Measurements from ENCODE around the gene RAG2. TPM values are rescaled to one million over a fixed set of nuclear protein-coding genes. Genes with fewer than 3 reads are reported as not detected.

RAG2 gene
- not detected in 2 replicates for total RNA-seq

- H3K27me3 Mint-ChIP-seq (ENCODE audit: low read depth): peaks cover 37% of the 10 kb centered on the region
- intact Hi-C loops (cut with micrococcal nuclease): no loop called here
- H3K36me3 Mint-ChIP-seq (ENCODE audit: low read depth): no peaks in the 10 kb centered on the region
- no peak within 1 kb of the TSS for H3K27ac Mint-ChIP-seq
- H3K4me3 Mint-ChIP-seq (ENCODE audit: low read depth): no peak within 1 kb of the TSS
- H3K9me3 Mint-ChIP-seq: no peaks in the 10 kb centered on the region
- no peak for DNase-seq (ENCODE audit: low spot score)
- peaks cover 6% of the 10 kb centered on the region for H3K4me1 Mint-ChIP-seq (ENCODE audit: low read depth)
Measured at GRCh38 chr11:36598051-36598450, at the start of gene RAG2. TSS of gene RAG2 (minus strand) at chr11:36598236. CDS start at chr11:36594168, 4,068 bp downstream.

DNA sequence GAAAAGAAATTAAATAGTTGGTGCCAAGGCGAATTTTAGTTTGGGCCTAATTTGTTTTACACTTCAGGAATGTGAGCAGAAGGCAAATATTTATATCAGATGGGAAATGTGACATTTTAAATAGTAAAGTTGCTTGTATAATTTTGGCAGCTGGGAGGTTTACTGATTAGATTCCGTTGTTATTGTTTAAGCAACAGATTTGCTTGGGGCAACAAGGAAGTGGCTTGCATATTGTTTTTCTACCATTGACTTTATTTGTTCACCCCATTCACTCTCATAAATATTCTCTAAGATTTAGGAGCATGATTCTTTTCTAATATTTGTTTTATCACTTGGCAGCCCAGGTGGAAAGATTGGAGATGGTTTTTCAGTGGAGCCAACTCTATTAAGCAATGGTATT lies 40.5 kb upstream of the RAG2 start:
- H3K27me3 Mint-ChIP-seq (ENCODE audit: low read depth): no peaks in the 10 kb centered on the region
- intact Hi-C loops (cut with micrococcal nuclease): no loop called here
- no peak overlapping the region for H3K27ac Mint-ChIP-seq

GRCh38 chr11:36635066-36635862 lies 37.2 kb upstream of the RAG2 start:
- Mint-ChIP-seq H3K4me3 (ENCODE audit: low read depth) (no peak overlapping the region), H3K4me1 (ENCODE audit: low read depth) (peaks cover 4% of the 10 kb centered on the region), H3K27ac (no peak overlapping the region), H3K9me3 (no peaks in the 10 kb centered on the region), H3K36me3 (ENCODE audit: low read depth) (no peaks in the 10 kb centered on the region), H3K27me3 (ENCODE audit: low read depth) (no peaks in the 10 kb centered on the region)
- intact Hi-C loops (cut with micrococcal nuclease): no loop called here
- DNase-seq (ENCODE audit: low spot score): no peak

More for the DNA sequence above, 40.5 kb upstream of the RAG2 start:
- DNase-seq (ENCODE audit: low spot score): no peak
- no peak overlapping the region for H3K4me3 Mint-ChIP-seq (ENCODE audit: low read depth)
- H3K9me3 Mint-ChIP-seq: no peaks in the 10 kb centered on the region
- no peaks in the 10 kb centered on the region for H3K36me3 Mint-ChIP-seq (ENCODE audit: low read depth)
- H3K4me1 Mint-ChIP-seq (ENCODE audit: low read depth): no peaks in the 10 kb centered on the region

- H3K4me3 Mint-ChIP-seq (ENCODE audit: low read depth): no peak overlapping the region
- H3K9me3 Mint-ChIP-seq: no peaks in the 10 kb centered on the region
- H3K27me3 Mint-ChIP-seq (ENCODE audit: low read depth): no peaks in the 10 kb centered on the region
- H3K27ac Mint-ChIP-seq: no peak overlapping the region
- H3K4me1 Mint-ChIP-seq (ENCODE audit: low read depth): peaks cover 4% of the 10 kb centered on the region
- intact Hi-C loops (cut with micrococcal nuclease): no loop called here
- no peak for DNase-seq (ENCODE audit: low spot score)
- H3K36me3 Mint-ChIP-seq (ENCODE audit: low read depth): no peaks in the 10 kb centered on the region
Measured at GRCh38 chr11:36631774-36632173, 33.7 kb upstream of the RAG2 start.

GRCh38 chr11:36628765-36629244 lies 30.8 kb upstream of the RAG2 start:
- DNase-seq (ENCODE audit: low spot score): no peak
- Mint-ChIP-seq H3K27me3 (ENCODE audit: low read depth) (no peaks in the 10 kb centered on the region), H3K27ac (no peak overlapping the region), H3K4me1 (ENCODE audit: low read depth) (peaks cover 4% of the 10 kb centered on the region), H3K4me3 (ENCODE audit: low read depth) (no peak overlapping the region), H3K36me3 (ENCODE audit: low read depth) (no peaks in the 10 kb centered on the region), H3K9me3 (no peaks in the 10 kb centered on the region)
- intact Hi-C loops (cut with micrococcal nuclease): no loop called here

DNA sequence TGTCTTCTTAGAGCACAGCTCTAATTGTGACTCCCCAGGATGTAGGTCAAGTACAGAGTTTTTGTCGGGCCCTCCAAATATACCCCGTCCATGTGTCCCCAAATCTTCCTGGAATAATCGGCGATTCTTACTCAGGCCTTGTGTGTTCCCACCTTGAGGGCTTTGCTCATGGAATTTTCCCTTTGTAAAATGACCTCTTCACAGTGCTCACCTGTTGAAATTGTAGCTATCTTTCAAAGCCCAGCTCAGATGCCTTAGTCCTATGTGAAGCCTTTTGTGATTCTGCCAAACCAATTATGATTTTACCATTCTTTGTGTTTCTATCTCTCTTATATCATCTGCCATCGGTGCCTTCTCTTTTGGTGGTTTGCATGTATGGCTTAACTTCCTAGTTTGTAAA lies 30.1 kb upstream of the RAG2 start:
- Mint-ChIP-seq H3K27ac (no peak overlapping the region), H3K4me3 (ENCODE audit: low read depth) (no peak overlapping the region), H3K36me3 (ENCODE audit: low read depth) (no peaks in the 10 kb centered on the region), H3K4me1 (ENCODE audit: low read depth) (peaks cover 4% of the 10 kb centered on the region), H3K27me3 (ENCODE audit: low read depth) (no peaks in the 10 kb centered on the region), H3K9me3 (no peaks in the 10 kb centered on the region)
- intact Hi-C loops (cut with micrococcal nuclease): no loop called here
- no peak for DNase-seq (ENCODE audit: low spot score)

DNA sequence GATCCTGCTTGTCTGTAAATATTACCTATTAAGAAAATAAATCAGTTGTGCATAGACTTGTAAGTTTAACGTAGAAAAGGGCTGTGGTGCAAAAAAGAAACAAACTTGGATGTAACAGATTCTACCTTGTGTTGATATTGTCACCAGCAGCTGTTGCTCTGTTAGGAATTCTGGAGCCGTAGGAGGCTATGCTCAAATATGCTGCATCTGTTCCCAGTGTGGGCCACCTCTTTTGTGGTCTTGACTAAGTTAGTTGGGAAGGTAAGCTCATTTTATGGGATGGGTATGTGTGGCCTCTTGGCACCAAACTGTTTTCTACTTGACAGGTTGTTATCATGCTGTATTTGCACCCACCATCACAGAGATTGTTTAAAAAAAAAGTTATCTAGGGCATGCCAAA lies 29.4 kb upstream of the RAG2 start:
- no peak overlapping the region for H3K4me3 Mint-ChIP-seq (ENCODE audit: low read depth)
- DNase-seq (ENCODE audit: low spot score): no peak

GRCh38 chr11:36627006-36627405 lies 29.0 kb upstream of the RAG2 start:
- H3K4me1 Mint-ChIP-seq (ENCODE audit: low read depth): peaks cover 4% of the 10 kb centered on the region
- no peaks in the 10 kb centered on the region for H3K36me3 Mint-ChIP-seq (ENCODE audit: low read depth)
- H3K9me3 Mint-ChIP-seq: no peaks in the 10 kb centered on the region
- H3K4me3 Mint-ChIP-seq (ENCODE audit: low read depth): no peak overlapping the region
- H3K27me3 Mint-ChIP-seq (ENCODE audit: low read depth): peaks cover 3% of the 10 kb centered on the region
- DNase-seq (ENCODE audit: low spot score): no peak
- intact Hi-C loops (cut with micrococcal nuclease): no loop called here
- no peak overlapping the region for H3K27ac Mint-ChIP-seq

More for the DNA sequence above, 29.4 kb upstream of the RAG2 start:
- intact Hi-C loops (cut with micrococcal nuclease): no loop called here
- Mint-ChIP-seq H3K4me1 (ENCODE audit: low read depth) (peaks cover 4% of the 10 kb centered on the region), H3K27ac (no peak overlapping the region), H3K27me3 (ENCODE audit: low read depth) (peaks cover 3% of the 10 kb centered on the region), H3K36me3 (ENCODE audit: low read depth) (no peaks in the 10 kb centered on the region), H3K9me3 (no peaks in the 10 kb centered on the region)

DNA sequence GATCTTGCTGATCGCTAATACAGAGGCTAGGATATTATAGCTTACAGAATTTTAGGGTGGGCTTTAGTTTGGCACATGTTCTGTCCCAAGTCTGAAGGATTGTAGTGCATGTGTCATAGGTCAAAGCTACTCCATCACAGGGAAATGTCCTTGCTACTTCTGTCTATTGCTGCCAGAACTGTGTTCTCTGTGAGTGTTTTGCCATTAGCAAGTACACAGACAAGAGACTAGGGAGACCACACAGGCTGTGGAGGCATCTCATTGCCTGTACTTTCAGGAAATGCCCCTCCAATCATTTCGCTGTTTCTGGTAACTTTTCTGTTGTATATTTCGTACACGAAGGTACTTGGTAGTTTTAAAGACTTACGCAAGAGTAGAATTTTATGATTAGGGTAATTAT lies 25.5 kb upstream of the RAG2 start:
- H3K27me3 Mint-ChIP-seq (ENCODE audit: low read depth): peaks cover 15% of the 10 kb centered on the region
- H3K9me3 Mint-ChIP-seq: no peaks in the 10 kb centered on the region
- H3K27ac Mint-ChIP-seq: no peak overlapping the region
- no peaks in the 10 kb centered on the region for H3K4me1 Mint-ChIP-seq (ENCODE audit: low read depth)
- H3K4me3 Mint-ChIP-seq (ENCODE audit: low read depth): no peak overlapping the region
- no peaks in the 10 kb centered on the region for H3K36me3 Mint-ChIP-seq (ENCODE audit: low read depth)
- intact Hi-C loops (cut with micrococcal nuclease): no loop called here
- no peak for DNase-seq (ENCODE audit: low spot score)

GRCh38 chr11:36622431-36623136 lies 24.5 kb upstream of the RAG2 start:
- intact Hi-C loops (cut with micrococcal nuclease): loop anchor here (1.0 kb wide), 1 partner anchor 58 kb away; no protein-coding TSS in a partner anchor
- Mint-ChIP-seq H3K27ac (no peak overlapping the region), H3K4me1 (ENCODE audit: low read depth) (no peaks in the 10 kb centered on the region), H3K9me3 (no peaks in the 10 kb centered on the region), H3K27me3 (ENCODE audit: low read depth) (peaks cover 15% of the 10 kb centered on the region), H3K36me3 (ENCODE audit: low read depth) (no peaks in the 10 kb centered on the region), H3K4me3 (ENCODE audit: low read depth) (no peak overlapping the region)
- no peak for DNase-seq (ENCODE audit: low spot score)

- H3K9me3 Mint-ChIP-seq: no peaks in the 10 kb centered on the region
- H3K27me3 Mint-ChIP-seq (ENCODE audit: low read depth): peaks cover 17% of the 10 kb centered on the region
- no peaks in the 10 kb centered on the region for H3K4me1 Mint-ChIP-seq (ENCODE audit: low read depth)
- H3K4me3 Mint-ChIP-seq (ENCODE audit: low read depth): no peak overlapping the region
- no peak overlapping the region for H3K27ac Mint-ChIP-seq
- H3K36me3 Mint-ChIP-seq (ENCODE audit: low read depth): no peaks in the 10 kb centered on the region
- no peak for DNase-seq (ENCODE audit: low spot score)
- intact Hi-C loops (cut with micrococcal nuclease): no loop called here
Measured at GRCh38 chr11:36620246-36620645, 22.2 kb upstream of the RAG2 start.

GRCh38 chr11:36619502-36619901 lies 21.5 kb upstream of the RAG2 start:
- no peak overlapping the region for H3K4me3 Mint-ChIP-seq (ENCODE audit: low read depth)

DNA sequence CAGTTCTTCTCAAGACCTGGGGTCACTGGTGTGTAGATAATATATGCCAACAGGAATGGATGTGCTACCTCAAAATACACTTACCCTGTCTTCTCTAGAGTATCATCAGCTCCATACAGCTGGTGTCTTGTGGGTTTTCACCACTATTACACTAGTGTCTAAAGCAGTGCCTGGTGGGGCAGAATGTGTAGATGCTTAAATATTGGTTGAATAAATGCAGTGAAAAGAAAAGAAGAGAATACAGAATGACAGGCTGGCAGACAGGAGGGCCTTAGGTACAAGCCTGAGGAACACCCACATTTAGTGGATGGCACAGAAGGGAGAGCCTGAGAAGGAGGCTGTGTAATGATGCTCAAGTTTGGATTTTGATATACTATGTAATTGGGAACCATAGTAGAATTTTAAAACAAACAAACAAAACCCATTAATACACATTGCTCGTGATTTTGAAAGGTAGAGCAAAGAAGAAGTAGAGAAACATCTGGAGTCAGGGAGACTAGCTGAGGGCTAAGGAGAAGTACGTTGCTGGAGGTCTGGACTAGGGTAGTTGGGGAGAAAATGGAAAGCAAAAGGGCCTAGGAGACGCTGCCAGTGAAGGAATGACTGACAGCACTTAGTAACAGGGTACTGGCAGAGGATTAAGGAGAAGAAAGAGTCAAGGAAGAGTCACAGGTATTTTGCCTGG lies 20.5 kb upstream of the RAG2 start:
- intact Hi-C loops (cut with micrococcal nuclease): no loop called here
- H3K27ac Mint-ChIP-seq: no peak overlapping the region
- H3K27me3 Mint-ChIP-seq (ENCODE audit: low read depth): peaks cover 17% of the 10 kb centered on the region
- H3K9me3 Mint-ChIP-seq: no peaks in the 10 kb centered on the region
- H3K4me1 Mint-ChIP-seq (ENCODE audit: low read depth): no peaks in the 10 kb centered on the region
- no peaks in the 10 kb centered on the region for H3K36me3 Mint-ChIP-seq (ENCODE audit: low read depth)
- no peak overlapping the region for H3K4me3 Mint-ChIP-seq (ENCODE audit: low read depth)
- DNase-seq (ENCODE audit: low spot score): no peak

More at GRCh38 chr11:36619502-36619901, 21.5 kb upstream of the RAG2 start:
- intact Hi-C loops (cut with micrococcal nuclease): no loop called here
- Mint-ChIP-seq H3K36me3 (ENCODE audit: low read depth) (no peaks in the 10 kb centered on the region), H3K27ac (no peak overlapping the region), H3K4me1 (ENCODE audit: low read depth) (no peaks in the 10 kb centered on the region), H3K9me3 (no peaks in the 10 kb centered on the region), H3K27me3 (ENCODE audit: low read depth) (peaks cover 17% of the 10 kb centered on the region)
- no peak for DNase-seq (ENCODE audit: low spot score)

Measured in activated T-helper 2 cell treated with anti-CD3 and anti-CD28 coated beads, Interferon-gamma antibody, Interleukin-2, Interleukin-4, amounts not matched to agents 10 μg/mL and 5 μg/mL and 100 μg/mL, durations not matched to agents 14 hours and 24 hours and 36 hours (primary cell).